Caco-2 (cell line): ENCODE results near the gene CARD16. TPM values are rescaled to one million over a fixed set of nuclear protein-coding genes. Genes with fewer than 3 reads are reported as not detected.

ENCODE experiments used
- BruUV-seq: library from RNA; stranded (reverse); fragments of 400-500 nt; replicated peaks from 2 replicates; lab custom pipeline; 2021; lab: Mats Ljungman, UMichigan
- CTCF ChIA-PET: fragments of 300-600 bp; sonication (Branson Sonifier 250); formaldehyde crosslinking; loops from one replicate; lab custom pipeline; 2022; ENCODE audit warnings: antibody characterized with exemption; lab: Charles Lee
- POLR2A ChIA-PET: fragments of 300-600 bp; sonication (Branson Sonifier 250); formaldehyde crosslinking; loops from one replicate; lab custom pipeline; 2022; ENCODE audit warnings: antibody characterized with exemption; lab: Charles Lee
- DNase-seq, 2 experiments: peaks; one replicate each; pipeline versions ENCODE4 v3.0.0 to v3.0.0-alpha.2; 2020 to 2022
- H3K27me3 ChIP-seq: replicated peaks from 2 replicates; pipeline ENCODE4 v1.6.0; 2011; ENCODE audit warnings: low read length; ENCODE audit not compliant: control insufficient read depth, insufficient read depth
- H3K36me3 ChIP-seq: 2 replicates; pipeline ENCODE4 v1.5.1; 2011; ENCODE audit warnings: low read length; ENCODE audit not compliant: control insufficient read depth, insufficient read depth
- H3K4me1 ChIP-seq: fragments of 250-450 bp; sonication (Bioruptor Pico); 2 replicates; pipeline ENCODE4 v1.5.1; 2020; ENCODE audit warnings: mild to moderate bottlenecking
- H3K4me3 ChIP-seq: 2 replicates; pipeline ENCODE4 v1.5.1; 2011; ENCODE audit warnings: low read depth, mild to moderate bottlenecking, control low read depth, low read length
- H3K9me3 ChIP-seq: fragments of 250-450 bp; sonication (Bioruptor Pico); 2 replicates; pipeline ENCODE4 v1.5.1; 2020; ENCODE audit warnings: mild to moderate bottlenecking, moderate library complexity
- H3K27ac Mint-ChIP-seq: one replicate; pipeline ENCODE4 v1.8.0; 2022; ENCODE audit warnings: mixed read lengths; ENCODE audit not compliant: unreplicated experiment
- H3K27me3 Mint-ChIP-seq: one replicate; pipeline ENCODE4 v1.8.0; 2022; ENCODE audit warnings: mixed read lengths; ENCODE audit not compliant: insufficient read depth, unreplicated experiment
- H3K36me3 Mint-ChIP-seq: one replicate; pipeline ENCODE4 v1.8.0; 2022; ENCODE audit warnings: mild to moderate bottlenecking, mixed read lengths; ENCODE audit not compliant: insufficient read depth, unreplicated experiment
- H3K4me1 Mint-ChIP-seq: one replicate; pipeline ENCODE4 v1.8.0; 2022; ENCODE audit warnings: low read depth, mixed read lengths; ENCODE audit not compliant: unreplicated experiment
- H3K4me3 Mint-ChIP-seq: one replicate; pipeline ENCODE4 v1.8.0; 2022; ENCODE audit warnings: mild to moderate bottlenecking, moderate library complexity, mixed read lengths; ENCODE audit not compliant: unreplicated experiment
- H3K9me3 Mint-ChIP-seq: one replicate; pipeline ENCODE4 v1.8.0; 2022; ENCODE audit warnings: mixed read lengths; ENCODE audit not compliant: unreplicated experiment
- intact Hi-C: fragments of 100-400 bp; cut with micrococcal nuclease; formaldehyde crosslinking; loops from one replicate; pipeline ENCODE4 v1.10.0; 2022; ENCODE audit not compliant: unreplicated experiment
- total RNA-seq: library from RNA; stranded (reverse); gene quantifications from 2 replicates; pipeline ENCODE4 v1.2.3, GENCODE V29; 2022
- TF ChIP-seq, protein P1 (sequence below), 2 experiments: fragments of 200-600 bp in 1 of 2; IDR thresholded peaks; 1 replicate in 1 of 2; 2 replicates in 1 of 2; pipeline versions ENCODE4 v1.5.1 to v1.8.0; 2011 to 2022; ENCODE audit warnings: antibody characterized with exemption in 1 of 2, control low read depth in 1 of 2, inconsistent platforms in 1 of 2, low read depth in 1 of 2, low read length in 1 of 2, mild to moderate bottlenecking in 1 of 2, moderate library complexity in 1 of 2; ENCODE audit not compliant: insufficient read depth in 1 of 2, severe bottlenecking in 1 of 2, unreplicated experiment in 1 of 2

The CARD16 gene
- total RNA-seq, 1 experiment from 2014 or later: 1.5 TPM

DNA sequence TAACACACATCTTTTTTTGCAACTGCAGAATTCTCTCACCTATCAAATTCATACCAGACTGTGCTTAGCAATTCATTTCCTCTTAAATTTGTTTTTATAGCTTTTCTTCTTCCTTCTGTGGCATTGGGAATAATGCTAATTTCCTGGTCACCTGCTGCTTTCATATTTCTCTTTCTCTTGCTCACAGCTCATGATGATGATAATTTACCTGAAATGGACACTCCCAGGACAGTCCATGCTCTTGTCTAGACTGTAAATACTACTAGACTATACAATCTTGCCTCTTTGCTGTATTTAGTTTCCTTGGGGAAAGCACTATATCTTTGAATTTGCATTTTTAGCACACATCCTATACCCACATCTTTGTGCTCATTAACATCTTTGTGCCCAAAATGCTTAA is 37.7 kb downstream of the CARD16 start:
- no peaks in the 10 kb centered on the region for H3K27me3 Mint-ChIP-seq
- H3K27ac Mint-ChIP-seq: no peak overlapping the region
- no TSS peak for BruUV-seq
- no peak overlapping the region for H3K4me3 Mint-ChIP-seq
- Histone ChIP-seq H3K36me3 (no peaks in the 10 kb centered on the region), H3K4me1 (peaks cover 35% of the 10 kb centered on the region), H3K9me3 (no peaks in the 10 kb centered on the region), H3K4me3 (no peak overlapping the region), H3K27me3 (no peaks in the 10 kb centered on the region)
- ChIA-PET POLR2A (no interaction called here), CTCF (no interaction called here)
- no peak for DNase-seq
- H3K36me3 Mint-ChIP-seq: no peaks in the 10 kb centered on the region
- peaks cover 22% of the 10 kb centered on the region for H3K4me1 Mint-ChIP-seq
- peaks cover 2% of the 10 kb centered on the region for H3K9me3 Mint-ChIP-seq
- intact Hi-C loops: no loop called here
- TF ChIP-seq, protein P1, sequence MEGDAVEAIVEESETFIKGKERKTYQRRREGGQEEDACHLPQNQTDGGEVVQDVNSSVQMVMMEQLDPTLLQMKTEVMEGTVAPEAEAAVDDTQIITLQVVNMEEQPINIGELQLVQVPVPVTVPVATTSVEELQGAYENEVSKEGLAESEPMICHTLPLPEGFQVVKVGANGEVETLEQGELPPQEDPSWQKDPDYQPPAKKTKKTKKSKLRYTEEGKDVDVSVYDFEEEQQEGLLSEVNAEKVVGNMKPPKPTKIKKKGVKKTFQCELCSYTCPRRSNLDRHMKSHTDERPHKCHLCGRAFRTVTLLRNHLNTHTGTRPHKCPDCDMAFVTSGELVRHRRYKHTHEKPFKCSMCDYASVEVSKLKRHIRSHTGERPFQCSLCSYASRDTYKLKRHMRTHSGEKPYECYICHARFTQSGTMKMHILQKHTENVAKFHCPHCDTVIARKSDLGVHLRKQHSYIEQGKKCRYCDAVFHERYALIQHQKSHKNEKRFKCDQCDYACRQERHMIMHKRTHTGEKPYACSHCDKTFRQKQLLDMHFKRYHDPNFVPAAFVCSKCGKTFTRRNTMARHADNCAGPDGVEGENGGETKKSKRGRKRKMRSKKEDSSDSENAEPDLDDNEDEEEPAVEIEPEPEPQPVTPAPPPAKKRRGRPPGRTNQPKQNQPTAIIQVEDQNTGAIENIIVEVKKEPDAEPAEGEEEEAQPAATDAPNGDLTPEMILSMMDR (IDR thresholded peaks at IDR 0.05; ENCODE audit: insufficient read depth in 1 of 2, low read depth in 1 of 2, low read length in 1 of 2, severe bottlenecking in 1 of 2, unreplicated experiment in 1 of 2): no peak

GRCh38 chr11:105005451-105005845 is 39.7 kb downstream of the CARD16 start:
- Histone ChIP-seq H3K4me1 (peaks cover 33% of the 10 kb centered on the region), H3K36me3 (no peaks in the 10 kb centered on the region), H3K27me3 (no peaks in the 10 kb centered on the region), H3K9me3 (peaks cover 5% of the 10 kb centered on the region; the same call in 1 of the 2 replicates), H3K4me3 (no peak overlapping the region)
- no peaks in the 10 kb centered on the region for H3K27me3 Mint-ChIP-seq
- POLR2A ChIA-PET: no interaction called here
- H3K27ac Mint-ChIP-seq: peak overlapping the region; percentile 33
- TF ChIP-seq, protein P1 (IDR thresholded peaks at IDR 0.05; ENCODE audit: insufficient read depth in 1 of 2, low read depth in 1 of 2, low read length in 1 of 2, severe bottlenecking in 1 of 2, unreplicated experiment in 1 of 2): no peak
- intact Hi-C loops: no loop called here
- CTCF ChIA-PET: interaction anchor here (0.6 to 0.8 kb wide), 2 partner anchors 1301 to 1323 kb away, joined by 3 read pairs; no protein-coding TSS in a partner anchor
- no peak for DNase-seq
- no TSS peak for BruUV-seq
- no peak overlapping the region for H3K4me3 Mint-ChIP-seq
- peaks cover 5% of the 10 kb centered on the region for H3K36me3 Mint-ChIP-seq
- peaks cover 19% of the 10 kb centered on the region for H3K9me3 Mint-ChIP-seq
- peaks cover 18% of the 10 kb centered on the region for H3K4me1 Mint-ChIP-seq

GRCh38 chr11:105004021-105004420 is 41.1 kb downstream of the CARD16 start:
- Mint-ChIP-seq H3K9me3 (peaks cover 21% of the 10 kb centered on the region), H3K36me3 (peaks cover 5% of the 10 kb centered on the region), H3K27ac (no peak overlapping the region), H3K4me3 (no peak overlapping the region), H3K4me1 (peaks cover 18% of the 10 kb centered on the region), H3K27me3 (no peaks in the 10 kb centered on the region)
- no peak for DNase-seq
- Histone ChIP-seq H3K4me1 (peaks cover 32% of the 10 kb centered on the region), H3K36me3 (no peaks in the 10 kb centered on the region), H3K9me3 (peaks cover 5% of the 10 kb centered on the region; the same call in 1 of the 2 replicates), H3K4me3 (no peak overlapping the region), H3K27me3 (no peaks in the 10 kb centered on the region)
- intact Hi-C loops: no loop called here
- no TSS peak for BruUV-seq
- TF ChIP-seq, protein P1 (IDR thresholded peaks at IDR 0.05; ENCODE audit: insufficient read depth in 1 of 2, low read depth in 1 of 2, low read length in 1 of 2, severe bottlenecking in 1 of 2, unreplicated experiment in 1 of 2): no peak
- ChIA-PET POLR2A (no interaction called here), CTCF (no interaction called here)
